Skeletal muscle tissue (tissue), 4 donors: ENCODE results near the gene HRH1. TPM values are rescaled to one million over a fixed set of nuclear protein-coding genes. Genes with fewer than 3 reads are reported as not detected.
"Not testable (repeated sequence)": the region's sequence is repeated elsewhere in the genome, so short reads cannot be mapped to it uniquely, and the experiment has no call there.

Source experiments
- H3K27ac ChIP-seq: one replicate; pipeline ENCODE4 v1.7.0; 2013; ENCODE audit warnings: mild to moderate bottlenecking, low read depth, low read length, inconsistent platforms
- H3K27me3 ChIP-seq, 3 donors: one replicate each; pipeline ENCODE4 v1.7.0; 2013; ENCODE audit warnings: low read length in 3 of 3; ENCODE audit not compliant: control insufficient read depth in 3 of 3, insufficient read depth in 3 of 3
- H3K36me3 ChIP-seq, 3 donors: one replicate each; pipeline ENCODE4 v1.7.0; 2013; ENCODE audit warnings: low read length in 3 of 3; ENCODE audit not compliant: control insufficient read depth in 3 of 3, insufficient read depth in 3 of 3
- H3K4me1 ChIP-seq, 3 donors: one replicate each; pipeline ENCODE4 v1.7.0; 2013; ENCODE audit warnings: low read length in 3 of 3, mild to moderate bottlenecking in 3 of 3; ENCODE audit not compliant: control insufficient read depth in 3 of 3, insufficient read depth in 3 of 3
- H3K4me3 ChIP-seq, 3 donors: one replicate each; pipeline ENCODE4 v1.7.0; 2013; ENCODE audit warnings: low read length in 3 of 3
- H3K9ac ChIP-seq, 3 donors: one replicate each; pipeline ENCODE4 v1.7.0; 2013; ENCODE audit warnings: low read length in 3 of 3, mild to moderate bottlenecking in 3 of 3, moderate library complexity in 2 of 3, low read depth in 1 of 3
- H3K9me3 ChIP-seq, 3 donors: one replicate each; pipeline ENCODE4 v1.7.0; 2013; ENCODE audit warnings: low read length in 3 of 3; ENCODE audit not compliant: control insufficient read depth in 3 of 3
- total RNA-seq: library from RNA; depleted of rRNA; stranded (reverse); fragments of >200 nt; gene quantifications from one replicate; pipeline ENCODE4 v1.2.3, GENCODE V29; 2014
- donor health status: Osteomylitis.

The HRH1 gene, protein sequence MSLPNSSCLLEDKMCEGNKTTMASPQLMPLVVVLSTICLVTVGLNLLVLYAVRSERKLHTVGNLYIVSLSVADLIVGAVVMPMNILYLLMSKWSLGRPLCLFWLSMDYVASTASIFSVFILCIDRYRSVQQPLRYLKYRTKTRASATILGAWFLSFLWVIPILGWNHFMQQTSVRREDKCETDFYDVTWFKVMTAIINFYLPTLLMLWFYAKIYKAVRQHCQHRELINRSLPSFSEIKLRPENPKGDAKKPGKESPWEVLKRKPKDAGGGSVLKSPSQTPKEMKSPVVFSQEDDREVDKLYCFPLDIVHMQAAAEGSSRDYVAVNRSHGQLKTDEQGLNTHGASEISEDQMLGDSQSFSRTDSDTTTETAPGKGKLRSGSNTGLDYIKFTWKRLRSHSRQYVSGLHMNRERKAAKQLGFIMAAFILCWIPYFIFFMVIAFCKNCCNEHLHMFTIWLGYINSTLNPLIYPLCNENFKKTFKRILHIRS
- total RNA-seq, result 5.2 TPM

DNA sequence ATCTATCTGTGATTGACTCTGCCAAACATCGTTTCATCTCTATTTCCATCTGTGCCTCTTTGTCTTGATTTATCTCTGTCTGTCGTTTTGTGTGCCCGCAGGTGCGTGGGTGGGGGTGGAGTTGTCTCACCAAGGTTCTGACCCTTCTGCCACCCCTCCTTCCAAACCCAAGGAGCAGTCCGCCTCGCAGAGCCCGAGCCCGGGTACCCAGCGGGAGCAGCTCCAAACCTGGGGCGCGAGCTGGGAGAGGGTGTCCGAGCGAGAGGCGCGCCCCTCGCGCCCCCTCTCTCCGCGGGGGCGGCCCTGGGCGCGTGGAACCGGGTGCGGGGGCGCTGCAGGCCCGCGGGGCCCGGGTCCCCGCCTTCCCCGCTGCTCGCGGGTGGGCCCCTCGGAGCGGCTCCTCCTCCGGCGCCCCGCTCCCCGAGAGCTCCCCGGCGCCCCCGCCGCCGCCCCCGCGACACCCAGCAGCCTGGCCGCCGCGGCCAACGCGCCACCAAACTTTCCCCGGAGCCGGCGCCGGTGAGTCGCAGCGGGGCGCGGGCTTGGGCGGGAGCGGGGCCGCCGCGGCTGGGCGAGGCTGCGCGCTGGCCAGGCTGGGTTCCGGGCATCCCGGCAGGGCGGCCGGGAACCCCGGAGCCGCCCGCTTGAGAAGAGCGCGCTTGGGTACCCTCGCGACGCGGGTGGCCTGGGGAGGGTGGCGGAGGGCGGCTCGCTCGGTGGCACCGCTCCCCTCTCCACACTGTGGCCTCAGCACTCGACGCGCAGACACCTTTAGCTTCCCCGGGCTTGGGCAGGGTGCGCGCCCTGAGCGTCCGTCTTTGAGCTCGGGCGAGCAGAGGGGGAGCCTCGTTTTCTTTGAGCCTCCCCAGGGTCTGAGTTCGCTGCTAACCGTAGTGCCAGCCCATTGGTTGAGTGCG lies at the start of gene HRH1:
Gene HRH1 (plus strand): TSS at position 458 of the 917 bp plus-strand sequence. CDS start 104,545 bp downstream, outside the sequence.
- Histone ChIP-seq H3K9ac (peak within 1 kb of the TSS; percentile 45 to 64 (median 57)), H3K27me3 (peaks cover 10 to 33% (median 18%) of the 10 kb centered on the region in 3 donors)

DNA sequence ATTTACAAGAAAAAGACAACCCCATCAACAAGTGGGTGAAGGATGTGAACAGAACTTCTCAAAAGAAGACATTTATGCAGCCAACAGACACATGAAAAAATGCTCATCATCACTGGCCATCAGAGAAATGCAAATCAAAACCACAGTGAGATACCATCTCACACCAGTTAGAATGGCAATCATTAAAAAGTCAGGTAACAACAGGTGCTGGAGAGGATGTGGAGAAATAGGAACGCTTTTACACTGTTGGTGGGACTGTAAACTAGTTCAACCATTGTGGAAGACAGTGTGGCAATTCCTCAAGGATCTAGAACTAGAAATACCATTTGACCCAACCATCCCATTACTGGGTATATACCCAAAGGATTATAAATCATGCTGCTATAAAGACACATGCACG lies 41.0 kb upstream of the HRH1 start:
- not testable (repeated sequence) for H3K9ac ChIP-seq, H3K4me1 ChIP-seq, H3K27me3 ChIP-seq, H3K27ac ChIP-seq, H3K9me3 ChIP-seq, H3K36me3 ChIP-seq, H3K4me3 ChIP-seq

More for the DNA sequence above, at the start of gene HRH1:
- H3K4me3 ChIP-seq, result peak within 1 kb of the TSS; percentile 62 to 77 (median 68)
- no peaks in the 10 kb centered on the region for H3K9me3 ChIP-seq
- peak within 1 kb of the TSS; percentile 11 for H3K27ac ChIP-seq
- no peaks in the 10 kb centered on the region for H3K36me3 ChIP-seq
- peaks cover 9 to 14% (median 14%) of the 10 kb centered on the region in 3 donors for H3K4me1 ChIP-seq

DNA sequence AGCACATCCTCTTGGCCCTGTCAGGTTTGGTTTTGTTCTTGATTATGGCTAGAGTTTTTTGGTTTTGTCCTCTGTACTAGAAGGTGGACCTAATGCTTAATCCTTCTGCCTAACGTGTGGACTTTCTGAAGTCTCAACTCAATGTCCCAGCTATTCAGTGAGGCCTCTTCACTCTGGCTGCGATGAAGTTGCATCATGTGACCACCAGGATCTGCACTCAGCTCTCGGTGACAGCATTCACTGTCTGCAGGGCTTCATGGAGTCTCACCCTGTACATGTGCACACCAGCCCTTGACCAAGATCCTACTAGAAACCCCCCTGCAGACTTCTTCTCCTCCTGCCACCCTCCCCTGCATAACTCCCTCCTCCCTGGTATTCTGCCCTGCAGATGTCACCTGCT lies 38.7 kb upstream of the HRH1 start:
- no peaks in the 10 kb centered on the region for H3K27me3 ChIP-seq
- H3K9me3 ChIP-seq, result no peaks in the 10 kb centered on the region
- no peaks in the 10 kb centered on the region for H3K36me3 ChIP-seq
- H3K27ac ChIP-seq, result no peak overlapping the region
- H3K4me1 ChIP-seq, result peaks cover 2 to 12% (median 4%) of the 10 kb centered on the region in 3 donors
- H3K9ac ChIP-seq, result no peak overlapping the region
- no peak overlapping the region for H3K4me3 ChIP-seq

DNA sequence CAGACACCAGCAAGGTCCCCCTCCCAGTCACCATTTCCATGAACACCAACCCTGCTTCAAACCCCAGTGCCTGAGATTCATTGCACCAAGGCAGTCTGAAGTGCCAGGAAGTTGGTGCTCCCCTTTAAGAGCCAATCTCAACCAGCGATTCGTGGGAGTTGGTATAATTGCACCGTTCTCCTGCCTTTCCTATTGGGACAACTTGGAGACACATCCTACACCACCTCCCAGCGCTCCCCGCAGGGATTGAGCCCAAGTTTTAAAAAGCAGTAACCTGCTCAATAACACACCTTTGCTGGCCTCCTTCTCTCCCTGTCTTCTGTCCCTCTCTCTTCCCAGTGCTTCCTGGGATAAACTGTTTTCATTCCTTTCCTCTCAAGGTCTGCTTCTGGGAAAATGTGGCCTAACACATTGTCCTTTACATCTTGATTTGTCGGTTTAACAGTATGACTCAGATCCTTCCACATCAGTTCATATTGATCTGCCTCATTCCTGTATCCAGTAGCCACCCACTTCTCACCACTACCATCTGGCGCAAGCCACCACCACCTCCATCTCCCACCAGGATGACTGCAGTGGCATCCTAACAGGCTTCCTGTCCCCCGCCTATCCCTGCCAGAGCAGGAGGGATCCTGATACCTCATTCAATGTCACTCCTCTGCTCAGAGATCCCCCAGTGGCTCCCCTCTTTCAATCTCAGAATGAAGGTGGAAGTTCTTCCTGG lies 37.8 kb upstream of the HRH1 start:
- H3K36me3 ChIP-seq, result no peaks in the 10 kb centered on the region
- no peak overlapping the region for H3K27ac ChIP-seq
- H3K9me3 ChIP-seq, result no peaks in the 10 kb centered on the region
- H3K4me1 ChIP-seq, result peaks cover 2 to 12% (median 4%) of the 10 kb centered on the region in 3 donors
- H3K27me3 ChIP-seq, result no peaks in the 10 kb centered on the region
- no peak overlapping the region for H3K9ac ChIP-seq
- no peak overlapping the region for H3K4me3 ChIP-seq

DNA sequence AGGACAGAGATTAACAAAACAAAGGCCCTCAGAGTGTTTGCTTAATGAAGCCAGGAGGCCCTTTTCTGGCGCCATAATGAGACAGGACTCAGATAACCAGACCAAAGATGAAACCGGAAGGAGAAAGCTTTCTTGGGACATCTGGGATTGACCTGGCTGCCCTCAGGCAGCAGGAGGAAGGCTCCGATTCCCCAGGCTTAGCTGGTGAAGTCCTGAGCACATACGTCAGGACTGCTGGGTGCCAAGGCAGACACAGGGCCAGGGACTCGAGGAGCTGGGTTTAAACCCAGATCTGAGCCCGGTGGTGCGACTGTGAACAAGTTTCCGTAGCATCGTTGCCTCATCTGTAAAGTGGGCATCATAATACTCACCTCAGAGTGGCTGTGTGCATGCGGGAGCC lies 36.7 kb upstream of the HRH1 start:
- H3K9me3 ChIP-seq, result peaks cover 0 to 1% (median 0%) of the 10 kb centered on the region in 3 donors
- H3K27ac ChIP-seq, result no peak overlapping the region
- H3K4me3 ChIP-seq, result no peak overlapping the region
- peaks cover 2 to 12% (median 4%) of the 10 kb centered on the region in 3 donors for H3K4me1 ChIP-seq
- H3K9ac ChIP-seq, result no peak overlapping the region
- no peaks in the 10 kb centered on the region for H3K27me3 ChIP-seq
- H3K36me3 ChIP-seq, result no peaks in the 10 kb centered on the region

DNA sequence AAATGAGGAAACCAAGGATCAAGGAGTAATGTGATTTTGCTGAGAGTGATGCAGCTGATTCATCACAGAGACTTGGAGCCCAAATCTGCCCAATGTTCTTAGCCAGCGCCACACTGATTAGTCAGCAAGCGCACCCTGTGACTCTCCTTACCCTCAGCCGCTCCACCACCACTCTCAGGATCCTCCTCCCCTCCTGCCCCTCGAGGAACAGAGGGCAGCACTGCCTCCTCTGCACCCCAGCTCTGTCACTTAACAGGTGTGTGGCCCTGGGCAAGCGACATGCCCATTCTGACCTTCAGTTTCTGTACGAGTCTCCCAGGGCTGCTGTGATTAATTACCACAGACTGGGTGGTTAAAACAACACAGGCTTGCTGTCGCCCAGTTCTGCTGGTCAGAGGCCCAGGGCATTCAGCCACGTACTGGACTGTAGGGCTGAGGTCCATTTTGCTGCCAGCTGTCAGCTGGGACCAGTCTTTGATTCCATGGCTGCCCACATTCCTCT lies 36.1 kb upstream of the HRH1 start:
- Histone ChIP-seq H3K9me3 (peaks cover 0 to 3% (median 1%) of the 10 kb centered on the region in 3 donors), H3K27me3 (no peaks in the 10 kb centered on the region), H3K9ac (no peak overlapping the region), H3K36me3 (no peaks in the 10 kb centered on the region), H3K4me1 (peaks cover 2 to 12% (median 4%) of the 10 kb centered on the region in 3 donors), H3K4me3 (no peak overlapping the region), H3K27ac (no peak overlapping the region)

DNA sequence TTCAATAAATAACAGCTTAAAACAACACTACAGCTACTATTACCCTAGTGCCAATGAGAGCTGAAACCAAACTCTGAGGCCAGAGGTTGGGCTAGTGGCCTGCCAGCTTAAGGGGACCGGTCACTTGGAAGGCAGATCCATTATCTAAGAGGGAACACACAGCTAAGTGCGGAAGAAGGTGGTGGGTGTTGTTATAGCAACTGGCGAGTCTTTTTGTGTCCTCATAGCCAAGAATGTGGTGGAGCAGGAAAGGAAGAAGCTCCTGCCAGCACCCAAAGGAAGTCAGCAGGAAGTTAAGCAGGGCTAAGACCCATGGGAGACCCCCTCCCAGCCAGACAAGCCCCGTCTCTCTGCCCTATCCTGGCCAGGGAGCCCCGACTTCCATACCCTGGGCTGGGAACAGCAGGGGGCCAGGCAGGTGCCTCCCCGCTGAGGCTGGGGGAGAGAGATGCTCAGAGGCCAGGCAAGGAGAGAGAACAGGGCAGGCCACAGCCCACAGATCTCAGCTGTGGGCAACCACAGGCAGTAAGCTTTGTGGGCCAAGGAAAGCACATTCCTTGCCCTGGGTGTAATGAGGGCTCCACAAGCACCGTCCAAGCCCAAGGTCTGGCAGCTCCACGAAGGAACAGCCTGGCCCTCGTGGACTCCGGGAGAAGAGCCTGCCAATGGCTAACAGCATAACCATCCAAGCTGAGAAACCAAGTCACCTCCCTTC lies 34.0 kb upstream of the HRH1 start:
- no peaks in the 10 kb centered on the region for H3K36me3 ChIP-seq
- H3K27ac ChIP-seq, result no peak overlapping the region
- H3K4me1 ChIP-seq, result peaks cover 2 to 12% (median 4%) of the 10 kb centered on the region in 3 donors
- H3K27me3 ChIP-seq, result peaks cover 0 to 5% (median 0%) of the 10 kb centered on the region in 3 donors
- no peak overlapping the region for H3K9ac ChIP-seq
- H3K4me3 ChIP-seq, result no peak overlapping the region
- peaks cover 0 to 3% (median 1%) of the 10 kb centered on the region in 3 donors for H3K9me3 ChIP-seq

DNA sequence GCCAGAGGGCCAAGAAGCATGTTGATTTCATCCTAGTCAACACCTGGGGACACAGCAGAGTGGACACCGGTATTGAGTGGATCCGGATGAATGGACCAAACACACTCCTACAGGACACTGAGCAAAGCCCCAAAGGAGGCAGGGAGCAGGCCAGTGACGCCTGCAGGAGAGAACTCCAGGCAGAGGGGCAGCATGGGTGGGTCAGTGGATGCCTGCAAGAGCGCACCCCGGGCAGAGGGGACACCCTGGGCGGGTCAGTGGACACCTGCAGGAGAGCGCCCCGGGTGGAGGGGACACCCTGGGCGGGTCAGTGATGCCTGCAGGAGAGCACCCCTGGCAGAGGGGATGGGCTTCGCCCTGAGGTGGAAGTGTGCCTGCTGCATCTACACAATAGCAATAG lies 27.6 kb upstream of the HRH1 start:
- Histone ChIP-seq H3K4me3 (no peak overlapping the region), H3K4me1 (no peaks in the 10 kb centered on the region), H3K36me3 (no peaks in the 10 kb centered on the region), H3K9me3 (peaks cover 0 to 3% (median 1%) of the 10 kb centered on the region in 3 donors), H3K9ac (no peak overlapping the region), H3K27ac (no peak overlapping the region), H3K27me3 (peaks cover 0 to 5% (median 0%) of the 10 kb centered on the region in 3 donors)
